Chondrocyte (in vitro differentiated cells): Measurements from ENCODE around the gene ITGA11. TPM values are rescaled to one million over a fixed set of nuclear protein-coding genes. Genes with fewer than 3 reads are reported as not detected.

Source experiments
- DNase-seq: peaks from one replicate; pipeline ENCODE4 v3.0.0; 2021; ENCODE audit warnings: mixed read lengths, low spot score
- H3K27ac Mint-ChIP-seq: one replicate; pipeline ENCODE4 v1.8.0; 2021; ENCODE audit warnings: mild to moderate bottlenecking, moderate library complexity, mixed read lengths; ENCODE audit not compliant: unreplicated experiment
- H3K27me3 Mint-ChIP-seq: 2 replicates; pipeline ENCODE4 v1.8.0; 2021; ENCODE audit warnings: low read depth, mixed read lengths
- H3K36me3 Mint-ChIP-seq: 2 replicates; pipeline ENCODE4 v1.8.0; 2021; ENCODE audit warnings: low read depth, mixed read lengths
- H3K4me1 Mint-ChIP-seq: 2 replicates; pipeline ENCODE4 v1.8.0; 2021; ENCODE audit warnings: low read depth, mild to moderate bottlenecking, mixed read lengths
- H3K4me3 Mint-ChIP-seq: one replicate; pipeline ENCODE4 v1.8.0; 2021; ENCODE audit warnings: mild to moderate bottlenecking, moderate library complexity, mixed read lengths; ENCODE audit not compliant: unreplicated experiment
- H3K9me3 Mint-ChIP-seq: 2 replicates; pipeline ENCODE4 v1.8.0; 2021; ENCODE audit warnings: low read depth, mixed read lengths
- CTCF ChIP-seq: fragments of 200-600 bp; sonication (generic); IDR thresholded peaks from 2 replicates; pipeline ENCODE4 v1.5.0; 2021; ENCODE audit warnings: antibody characterized with exemption, mild to moderate bottlenecking, moderate library complexity
- total RNA-seq: library from RNA; stranded (reverse); gene quantifications from 3 replicates; pipeline ENCODE4 v1.2.1, GENCODE V29; 2021

ITGA11 gene
- total RNA-seq, 1 donor from 2014 or later: 1,092 TPM

DNA sequence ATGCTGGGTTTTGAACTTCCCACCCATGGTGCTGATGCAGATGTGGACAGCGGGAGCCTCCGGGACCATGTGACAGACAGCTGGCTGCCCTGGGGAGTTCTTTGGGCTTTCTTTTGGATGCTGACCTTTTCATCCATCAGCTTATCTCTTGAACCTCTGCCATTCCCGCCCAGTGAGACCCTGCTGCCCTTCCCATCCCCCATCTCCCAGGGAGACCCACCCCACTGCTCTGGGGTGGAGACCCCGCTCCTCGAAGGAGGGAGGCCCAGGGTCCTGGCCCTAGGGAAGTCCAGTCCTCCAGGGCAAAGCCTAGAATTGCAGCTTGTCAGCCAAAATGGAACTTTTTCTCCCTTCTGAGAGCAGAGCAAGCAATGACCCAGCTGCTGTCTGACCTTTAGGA lies 64.0 kb downstream of the ITGA11 start:
- Mint-ChIP-seq H3K9me3 (no peaks in the 10 kb centered on the region), H3K4me1 (peaks cover 75% of the 10 kb centered on the region), H3K27ac (peak overlapping the region; percentile 95)

DNA sequence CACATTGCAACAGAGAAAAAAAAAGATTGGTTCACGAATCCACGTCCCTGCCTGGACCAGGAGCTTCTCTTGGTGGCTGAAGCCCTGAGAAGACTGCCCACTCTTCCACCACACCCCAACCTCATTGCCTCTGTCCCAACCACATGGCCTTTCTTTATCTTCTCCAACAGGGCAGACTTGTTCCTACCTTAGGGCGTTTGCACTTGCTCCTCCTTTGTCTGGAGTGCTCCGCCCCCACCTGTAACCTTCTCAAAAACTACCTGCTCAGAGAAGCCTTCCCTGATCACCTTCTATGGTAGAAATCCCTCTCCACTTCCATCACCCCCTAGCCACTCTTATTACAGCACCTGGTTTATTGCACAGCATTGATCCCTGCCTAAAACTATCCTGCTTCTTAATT lies 64.7 kb downstream of the ITGA11 start:
- no peak for TF ChIP-seq CTCF
- no peaks in the 10 kb centered on the region for H3K9me3 Mint-ChIP-seq
- H3K27ac Mint-ChIP-seq: peak overlapping the region; percentile 95
- DNase-seq: no peak
- peaks cover 71% of the 10 kb centered on the region for H3K4me1 Mint-ChIP-seq
- peaks cover 52% of the 10 kb centered on the region for H3K36me3 Mint-ChIP-seq
- no peaks in the 10 kb centered on the region for H3K27me3 Mint-ChIP-seq
- no peak overlapping the region for H3K4me3 Mint-ChIP-seq

More for the DNA sequence above, 64.0 kb downstream of the ITGA11 start:
- DNase-seq: no peak
- Mint-ChIP-seq H3K36me3 (peaks cover 54% of the 10 kb centered on the region), H3K27me3 (no peaks in the 10 kb centered on the region), H3K4me3 (no peak overlapping the region)
- TF ChIP-seq CTCF: no peak

DNA sequence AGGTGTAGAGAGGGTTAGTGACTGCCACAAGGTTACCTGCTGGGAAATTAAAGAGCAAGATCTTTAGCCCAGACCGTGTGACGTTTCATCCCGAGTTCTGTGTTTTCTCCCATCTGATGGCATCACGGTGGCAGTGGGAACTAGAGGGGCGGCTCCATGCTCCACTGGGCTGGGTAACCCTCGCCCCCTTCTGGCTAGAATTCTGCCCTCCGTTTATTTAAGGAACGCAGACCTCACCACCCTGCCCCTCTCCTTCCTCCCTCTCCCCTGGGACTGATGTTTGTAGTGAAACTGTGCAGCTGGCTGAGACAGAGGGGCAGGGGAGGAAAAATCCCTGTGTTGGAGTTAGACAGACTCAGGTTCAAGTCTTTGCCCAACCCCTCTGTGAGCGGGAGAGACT lies 65.6 kb downstream of the ITGA11 start:
- Mint-ChIP-seq H3K27ac (peak overlapping the region; percentile 95), H3K27me3 (no peaks in the 10 kb centered on the region), H3K4me1 (peaks cover 67% of the 10 kb centered on the region), H3K9me3 (no peaks in the 10 kb centered on the region), H3K36me3 (peaks cover 57% of the 10 kb centered on the region), H3K4me3 (no peak overlapping the region)
- no peak for DNase-seq
- TF ChIP-seq CTCF: peak; percentile 71

GRCh38 chr15:68365770-68366169 lies 66.2 kb downstream of the ITGA11 start:
- Mint-ChIP-seq H3K9me3 (no peaks in the 10 kb centered on the region), H3K4me3 (no peak overlapping the region), H3K4me1 (peaks cover 62% of the 10 kb centered on the region), H3K27me3 (no peaks in the 10 kb centered on the region), H3K36me3 (peaks cover 58% of the 10 kb centered on the region), H3K27ac (peak overlapping the region; percentile 95)
- DNase-seq: no peak
- no peak for TF ChIP-seq CTCF

- Mint-ChIP-seq H3K4me3 (no peak overlapping the region), H3K9me3 (no peaks in the 10 kb centered on the region), H3K27ac (peak overlapping the region; percentile 95), H3K4me1 (peaks cover 56% of the 10 kb centered on the region), H3K27me3 (no peaks in the 10 kb centered on the region), H3K36me3 (peaks cover 58% of the 10 kb centered on the region)
- no peak for TF ChIP-seq CTCF
- no peak for DNase-seq
Measured at GRCh38 chr15:68365140-68365745, 66.7 kb downstream of the ITGA11 start.
